IMR-90 (cell line): ENCODE measurements around the gene PDLIM5.

Experiments used
- BHLHE40 ChIP-seq: fragments of 150-350 bp; IDR thresholded peaks from 2 replicates; pipeline ENCODE4 v1.6.1; 2016; ENCODE audit warnings: mild to moderate bottlenecking, low read depth, low read length
- CEBPB ChIP-seq: IDR thresholded peaks from 2 replicates; pipeline ENCODE4 v1.6.1; 2012; ENCODE audit warnings: low read depth, low read length, improper control_type of control experiment
- CHD1 ChIP-seq: IDR thresholded peaks from 2 replicates; pipeline ENCODE4 v1.6.1; 2012; ENCODE audit warnings: low read depth, low read length, improper control_type of control experiment
- CTCF ChIP-seq: conservative IDR thresholded peaks from 2 replicates; pipeline ENCODE4 v1.5.1; 2012; ENCODE audit warnings: mild to moderate bottlenecking, low read depth, low read length, improper control_type of control experiment
- MAFK ChIP-seq: IDR thresholded peaks from 2 replicates; pipeline ENCODE4 v1.6.1; 2012; ENCODE audit warnings: low read depth, low read length, improper control_type of control experiment
- MAZ ChIP-seq: IDR thresholded peaks from 2 replicates; pipeline ENCODE4 v1.6.1; 2012; ENCODE audit warnings: low read depth, mild to moderate bottlenecking, low read length, improper control_type of control experiment, moderate library complexity, borderline replicate concordance
- MXI1 ChIP-seq: IDR thresholded peaks from 2 replicates; pipeline ENCODE4 v1.6.1; 2012; ENCODE audit warnings: low read depth, mild to moderate bottlenecking, low read length, moderate library complexity, borderline replicate concordance
- POLR2A ChIP-seq: IDR thresholded peaks from 2 replicates; pipeline ENCODE4 v1.6.1; 2012; ENCODE audit warnings: mild to moderate bottlenecking, low read depth, low read length
- RFX5 ChIP-seq: IDR thresholded peaks from 2 replicates; pipeline ENCODE4 v1.8.0; 2012; ENCODE audit warnings: low read depth, mild to moderate bottlenecking, low read length, moderate library complexity
- SMC3 ChIP-seq: fragments of 150-350 bp; IDR thresholded peaks from 2 replicates; pipeline ENCODE4 v1.6.1; 2016; ENCODE audit warnings: low read depth, mild to moderate bottlenecking, antibody characterized with exemption, low read length, moderate library complexity
- USF2 ChIP-seq: fragments of 150-350 bp; IDR thresholded peaks from 2 replicates; pipeline ENCODE4 v1.6.1; 2017; ENCODE audit warnings: mild to moderate bottlenecking, antibody characterized with exemption, low read length, low read depth

GRCh38 chr4:94564252-94564651 is 112.5 kb downstream of the PDLIM5 start:
- no peak for TF ChIP-seq CTCF
- TF ChIP-seq POLR2A = no peak
- TF ChIP-seq RFX5 = no peak
- no peak for TF ChIP-seq MAFK
- TF ChIP-seq CEBPB = no peak
- no peak for TF ChIP-seq USF2
- no peak for TF ChIP-seq SMC3
- no peak for TF ChIP-seq MXI1
- no peak for TF ChIP-seq BHLHE40
- no peak for TF ChIP-seq CHD1
- TF ChIP-seq MAZ = no peak
